Trophoblast cell (in vitro differentiated cells and primary cell): ENCODE data around the gene ZNF462.

Source experiments
- DNase-seq, 2 donors: peaks; one replicate each; pipeline ENCODE4 v3.0.0-alpha.2; 2016
- H2AFZ ChIP-seq: 2 replicates; pipeline ENCODE4 v1.6.1; 2013; ENCODE audit warnings: low read length, moderate library complexity, mild to moderate bottlenecking; ENCODE audit not compliant: insufficient read depth, poor library complexity
- H2AK5ac ChIP-seq: 2 replicates; pipeline ENCODE4 v1.6.1; 2013; ENCODE audit warnings: mild to moderate bottlenecking, low read length
- H2BK120ac ChIP-seq: 2 replicates; pipeline ENCODE4 v1.6.1; 2013; ENCODE audit warnings: low read length, mild to moderate bottlenecking, moderate library complexity; ENCODE audit not compliant: insufficient read depth, poor library complexity
- H2BK12ac ChIP-seq: 2 replicates; pipeline ENCODE4 v1.6.1; 2013; ENCODE audit warnings: mild to moderate bottlenecking, low read length, moderate library complexity
- H2BK5ac ChIP-seq: 2 replicates; pipeline ENCODE4 v1.6.1; 2013; ENCODE audit warnings: low read length, low read depth, moderate library complexity, mild to moderate bottlenecking; ENCODE audit not compliant: poor library complexity
- H3K14ac ChIP-seq: 2 replicates; pipeline ENCODE4 v1.6.1; 2013; ENCODE audit warnings: mild to moderate bottlenecking, low read length
- H3K18ac ChIP-seq: 2 replicates; pipeline ENCODE4 v1.6.1; 2013; ENCODE audit warnings: mild to moderate bottlenecking, low read length
- H3K23ac ChIP-seq: 2 replicates; pipeline ENCODE4 v1.6.1; 2013; ENCODE audit warnings: low read length
- H3K27ac ChIP-seq: 2 replicates; pipeline ENCODE4 v1.5.1; 2013; ENCODE audit warnings: low read depth, mild to moderate bottlenecking, inconsistent platforms, low read length, moderate library complexity
- H3K27me3 ChIP-seq: 2 replicates; pipeline ENCODE4 v1.6.1; 2013; ENCODE audit warnings: inconsistent platforms, mild to moderate bottlenecking, low read length, moderate library complexity; ENCODE audit not compliant: insufficient read depth
- H3K36me3 ChIP-seq, 2 experiments: 1 replicate in 1 of 2; 2 replicates in 1 of 2; pipeline ENCODE4 v1.6.1; 2013; ENCODE audit warnings: low read length in 2 of 2, mild to moderate bottlenecking in 2 of 2, moderate library complexity in 1 of 2; ENCODE audit not compliant: insufficient read depth in 2 of 2, control insufficient read depth in 1 of 2
- H3K4ac ChIP-seq: 2 replicates; pipeline ENCODE4 v1.6.1; 2013; ENCODE audit warnings: low read depth, mild to moderate bottlenecking, low read length, moderate library complexity
- H3K4me1 ChIP-seq, 2 experiments: 1 replicate in 1 of 2; 2 replicates in 1 of 2; pipeline ENCODE4 v1.6.1; 2013; ENCODE audit warnings: low read length in 2 of 2, mild to moderate bottlenecking in 2 of 2, moderate library complexity in 1 of 2; ENCODE audit not compliant: insufficient read depth in 2 of 2, control insufficient read depth in 1 of 2
- H3K4me2 ChIP-seq: 2 replicates; pipeline ENCODE4 v1.6.1; 2013; ENCODE audit warnings: inconsistent platforms, mild to moderate bottlenecking, low read length, moderate library complexity
- H3K4me3 ChIP-seq: 2 replicates; pipeline ENCODE4 v1.5.1; 2013; ENCODE audit warnings: mild to moderate bottlenecking, low read depth, low read length, inconsistent platforms
- H3K79me1 ChIP-seq: one replicate; pipeline ENCODE4 v1.6.1; 2013; ENCODE audit warnings: low read length
- H3K79me2 ChIP-seq: 2 replicates; pipeline ENCODE4 v1.6.1; 2013; ENCODE audit warnings: low read length, mild to moderate bottlenecking; ENCODE audit not compliant: control insufficient read depth, insufficient read depth, poor library complexity
- H3K9ac ChIP-seq: 2 replicates; pipeline ENCODE4 v1.6.1; 2013; ENCODE audit warnings: mild to moderate bottlenecking, low read length
- H3K9me3 ChIP-seq: 2 replicates; pipeline ENCODE4 v1.6.1; 2013; ENCODE audit warnings: low read depth, mild to moderate bottlenecking, control low read depth, inconsistent platforms, low read length; ENCODE audit not compliant: insufficient read depth
- H4K12ac ChIP-seq: 2 replicates; pipeline ENCODE4 v1.6.1; 2013; ENCODE audit warnings: low read depth, mild to moderate bottlenecking, low read length, moderate library complexity
- H4K8ac ChIP-seq: 2 replicates; pipeline ENCODE4 v1.6.1; 2013; ENCODE audit warnings: low read depth, mild to moderate bottlenecking, low read length, moderate library complexity
- H4K91ac ChIP-seq: one replicate; pipeline ENCODE4 v1.6.1; 2013; ENCODE audit warnings: low read depth, mild to moderate bottlenecking, low read length, moderate library complexity
- WGBS: extraction: QIAGEN DNeasy Blood & Tissue Kit; methylation state at CpG from one replicate; pipeline ENCODE4 v1.1.7; 2013; ENCODE audit warnings: missing lambda C conversion rate; ENCODE audit not compliant: insufficient read length, insufficient coverage; ENCODE audit errors: extremely low coverage; 5-methylcytosine and 5-hydroxymethylcytosine counted together

ZNF462 gene

GRCh38 chr9:106878934-106879333 is 16.0 kb downstream of the ZNF462 start:
- Histone ChIP-seq H4K12ac (no peak overlapping the region), H3K79me1 (no peaks in the 10 kb centered on the region), H3K4ac (no peak overlapping the region), H3K9me3 (no peaks in the 10 kb centered on the region), H2AK5ac (no peak overlapping the region), H2AFZ (no peak overlapping the region), H3K23ac (no peak overlapping the region), H3K14ac (no peak overlapping the region), H3K27me3 (no peaks in the 10 kb centered on the region), H3K27ac (no peak overlapping the region), H3K4me3 (no peak overlapping the region), H3K18ac (no peak overlapping the region), H4K8ac (no peak overlapping the region), H3K4me2 (no peak overlapping the region), H2BK120ac (no peak overlapping the region), H4K91ac (no peak overlapping the region), H3K79me2 (peaks cover 6% of the 10 kb centered on the region), H3K9ac (no peak overlapping the region), H2BK12ac (no peak overlapping the region), H3K36me3 (peaks cover 2 to 7% of the 10 kb centered on the region in 2 experiments), H2BK5ac (no peak overlapping the region), H3K4me1 (peaks cover 7 to 32% of the 10 kb centered on the region in 2 experiments)
- peak; percentile 11 to 28 for DNase-seq
- no CpG with 5 or more reads among the region's 4 CpGs for WGBS

DNA sequence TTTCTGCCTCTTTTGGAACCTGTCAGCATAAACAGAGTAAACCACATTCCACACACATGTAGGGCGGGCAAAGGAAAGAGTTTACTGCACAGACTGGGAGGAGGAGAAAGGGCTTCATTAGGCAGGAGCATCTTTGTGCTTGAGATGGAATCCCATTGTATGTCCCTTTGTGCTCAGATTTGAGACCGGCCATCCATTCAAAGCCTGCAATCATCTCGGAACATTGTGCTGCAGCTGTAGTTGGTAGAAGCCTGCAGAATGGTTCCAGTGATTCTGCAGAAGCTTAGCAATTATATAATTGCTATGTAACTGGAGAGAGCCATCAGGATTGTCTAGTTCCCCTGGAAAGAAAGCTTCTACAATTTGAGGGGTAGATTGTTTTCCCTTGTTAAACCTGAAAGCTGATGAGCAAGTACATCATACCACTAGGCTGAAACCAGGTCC is 16.5 kb downstream of the ZNF462 start:
- H3K79me2 ChIP-seq, result peaks cover 5% of the 10 kb centered on the region
- H3K36me3 ChIP-seq, result peaks cover 2 to 7% of the 10 kb centered on the region in 2 experiments
- no peak overlapping the region for H3K14ac ChIP-seq
- no peak overlapping the region for H2BK120ac ChIP-seq
- H3K23ac ChIP-seq, result no peak overlapping the region
- H3K18ac ChIP-seq, result no peak overlapping the region
- H2AK5ac ChIP-seq, result no peak overlapping the region
- no peak overlapping the region for H3K4me2 ChIP-seq
- H4K8ac ChIP-seq, result no peak overlapping the region
- no peak overlapping the region for H2AFZ ChIP-seq
- H2BK5ac ChIP-seq, result no peak overlapping the region
- no peaks in the 10 kb centered on the region for H3K27me3 ChIP-seq
- H3K9me3 ChIP-seq, result no peaks in the 10 kb centered on the region
- H3K4me3 ChIP-seq, result no peak overlapping the region
- no CpG with 5 or more reads among the region's 3 CpGs for WGBS
- H3K4me1 ChIP-seq, result peaks cover 7 to 32% of the 10 kb centered on the region in 2 experiments
- H4K91ac ChIP-seq, result no peak overlapping the region
- H2BK12ac ChIP-seq, result no peak overlapping the region
- H3K4ac ChIP-seq, result no peak overlapping the region
- H3K79me1 ChIP-seq, result no peaks in the 10 kb centered on the region
- H3K9ac ChIP-seq, result no peak overlapping the region
- no peak for DNase-seq
- no peak overlapping the region for H3K27ac ChIP-seq
- H4K12ac ChIP-seq, result no peak overlapping the region

DNA sequence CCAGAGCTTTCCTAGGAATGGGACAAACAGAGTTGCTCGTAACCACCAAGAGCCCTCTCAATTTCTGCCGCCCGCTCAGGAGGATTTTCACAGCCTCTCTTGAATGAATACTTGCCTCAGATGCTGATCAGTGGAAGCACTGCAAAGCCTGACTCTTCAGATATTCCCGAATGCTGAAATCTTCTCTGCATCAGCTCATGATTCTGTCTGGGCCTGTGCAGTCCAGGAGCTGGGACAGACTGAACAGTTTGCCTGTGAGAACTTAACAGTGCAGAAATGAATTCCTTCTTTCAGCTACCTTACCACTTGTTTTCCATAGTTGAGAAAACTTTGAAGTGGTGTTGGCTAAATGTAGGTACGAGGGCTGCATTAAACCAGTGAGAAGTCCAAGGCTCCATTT is 17.1 kb downstream of the ZNF462 start:
- Histone ChIP-seq H3K9ac (no peak overlapping the region), H3K36me3 (peaks cover 2 to 7% of the 10 kb centered on the region in 2 experiments), H3K27me3 (no peaks in the 10 kb centered on the region), H3K79me2 (peaks cover 6% of the 10 kb centered on the region), H3K14ac (no peak overlapping the region), H3K4me2 (no peak overlapping the region), H4K8ac (no peak overlapping the region), H3K9me3 (no peaks in the 10 kb centered on the region), H3K4me3 (no peak overlapping the region), H3K23ac (no peak overlapping the region), H2BK12ac (no peak overlapping the region), H2BK120ac (no peak overlapping the region), H2BK5ac (no peak overlapping the region), H4K12ac (no peak overlapping the region), H3K18ac (no peak overlapping the region), H3K4me1 (peaks cover 7 to 32% of the 10 kb centered on the region in 2 experiments), H2AK5ac (no peak overlapping the region), H3K4ac (peak overlapping the region; percentile 36), H3K27ac (no peak overlapping the region), H2AFZ (no peak overlapping the region), H4K91ac (no peak overlapping the region), H3K79me1 (no peaks in the 10 kb centered on the region)
- no peak for DNase-seq
- no CpG with 5 or more reads among the region's 5 CpGs for WGBS

GRCh38 chr9:106880863-106881262 is 17.9 kb downstream of the ZNF462 start:
- no peak overlapping the region for H2AK5ac ChIP-seq
- no peak overlapping the region for H3K4me2 ChIP-seq
- WGBS, result no CpG with 5 or more reads among the region's 6 CpGs
- peaks cover 10 to 36% of the 10 kb centered on the region in 2 experiments for H3K4me1 ChIP-seq
- H3K14ac ChIP-seq, result no peak overlapping the region
- H4K12ac ChIP-seq, result no peak overlapping the region
- H3K27ac ChIP-seq, result no peak overlapping the region
- H3K9ac ChIP-seq, result no peak overlapping the region
- H3K4ac ChIP-seq, result peak overlapping the region; percentile 97
- H2BK12ac ChIP-seq, result no peak overlapping the region
- H3K79me2 ChIP-seq, result peaks cover 6% of the 10 kb centered on the region
- no peak overlapping the region for H2BK120ac ChIP-seq
- no peak overlapping the region for H2AFZ ChIP-seq
- H3K23ac ChIP-seq, result peak overlapping the region; percentile 17
- H4K91ac ChIP-seq, result no peak overlapping the region
- no peak overlapping the region for H3K18ac ChIP-seq
- H3K4me3 ChIP-seq, result no peak overlapping the region
- no peaks in the 10 kb centered on the region for H3K27me3 ChIP-seq
- no peak overlapping the region for H4K8ac ChIP-seq
- H3K79me1 ChIP-seq, result peaks cover 3% of the 10 kb centered on the region
- no peaks in the 10 kb centered on the region for H3K9me3 ChIP-seq
- no peak for DNase-seq
- peaks cover 2 to 7% of the 10 kb centered on the region in 2 experiments for H3K36me3 ChIP-seq
- H2BK5ac ChIP-seq, result peak overlapping the region; percentile 39
